Nephron progenitor cell (in vitro differentiated cells): ENCODE measurements around the gene CDC34.

Experiments
- DNase-seq: peaks from one replicate; pipeline ENCODE4 v3.0.0; 2021
- H3K27ac Mint-ChIP-seq: 2 replicates; pipeline ENCODE4 v1.8.0; 2021; ENCODE audit warnings: mild to moderate bottlenecking, moderate library complexity, mixed read lengths
- H3K27me3 Mint-ChIP-seq: 2 replicates; pipeline ENCODE4 v1.8.0; 2021; ENCODE audit warnings: mild to moderate bottlenecking, low read depth, mixed read lengths; ENCODE audit not compliant: poor library complexity
- H3K36me3 Mint-ChIP-seq: 2 replicates; pipeline ENCODE4 v1.8.0; 2021; ENCODE audit warnings: low read depth, mixed read lengths
- H3K4me1 Mint-ChIP-seq: 2 replicates; pipeline ENCODE4 v1.8.0; 2021; ENCODE audit warnings: mixed read lengths
- H3K4me3 Mint-ChIP-seq: 2 replicates; pipeline ENCODE4 v1.8.0; 2021; ENCODE audit warnings: mild to moderate bottlenecking, moderate library complexity, mixed read lengths
- H3K9me3 Mint-ChIP-seq: 2 replicates; pipeline ENCODE4 v1.8.0; 2021; ENCODE audit warnings: mild to moderate bottlenecking, moderate library complexity, mixed read lengths
- CTCF ChIP-seq: fragments of 200-600 bp; sonication (generic); IDR thresholded peaks from 2 replicates; pipeline ENCODE4 v1.5.0; 2021; ENCODE audit warnings: antibody characterized with exemption

Gene CDC34

GRCh38 chr19:508204-509150, 23.1 kb upstream of the CDC34 start:
- Mint-ChIP-seq H3K4me1 (peaks cover 54% of the 10 kb centered on the region), H3K4me3 (peak overlapping the region; percentile 91), H3K27ac (peak overlapping the region; percentile 83), H3K27me3 (peaks cover 13% of the 10 kb centered on the region), H3K9me3 (no peaks in the 10 kb centered on the region), H3K36me3 (peaks cover 18% of the 10 kb centered on the region)
- no peak for DNase-seq
- TF ChIP-seq CTCF: no peak

GRCh38 chr19:510606-511100, 20.9 kb upstream of the CDC34 start:
- TF ChIP-seq CTCF: peak; percentile 100
- DNase-seq: peak; percentile 94
- H3K4me3 Mint-ChIP-seq: peak overlapping the region; percentile 67
- H3K4me1 Mint-ChIP-seq: peaks cover 54% of the 10 kb centered on the region
- peaks cover 24% of the 10 kb centered on the region for H3K36me3 Mint-ChIP-seq
- H3K9me3 Mint-ChIP-seq: no peaks in the 10 kb centered on the region
- H3K27me3 Mint-ChIP-seq: peaks cover 3% of the 10 kb centered on the region
- H3K27ac Mint-ChIP-seq: peak overlapping the region; percentile 69

- DNase-seq: no peak
- peaks cover 3% of the 10 kb centered on the region for H3K27me3 Mint-ChIP-seq
- no peak for TF ChIP-seq CTCF
- no peaks in the 10 kb centered on the region for H3K9me3 Mint-ChIP-seq
- H3K4me3 Mint-ChIP-seq: peak overlapping the region; percentile 67
- peaks cover 24% of the 10 kb centered on the region for H3K36me3 Mint-ChIP-seq
- peaks cover 59% of the 10 kb centered on the region for H3K4me1 Mint-ChIP-seq
- H3K27ac Mint-ChIP-seq: peak overlapping the region; percentile 69
Observed at GRCh38 chr19:511101-511851, 20.3 kb upstream of the CDC34 start.

- Mint-ChIP-seq H3K4me1 (peaks cover 68% of the 10 kb centered on the region), H3K27me3 (peaks cover 3% of the 10 kb centered on the region), H3K9me3 (no peaks in the 10 kb centered on the region), H3K36me3 (peaks cover 24% of the 10 kb centered on the region), H3K27ac (peak overlapping the region; percentile 45), H3K4me3 (no peak overlapping the region)
- peak; percentile 63 for DNase-seq
- no peak for TF ChIP-seq CTCF
Observed at GRCh38 chr19:512547-513365, 18.8 kb upstream of the CDC34 start.

GRCh38 chr19:513368-514165, 18.0 kb upstream of the CDC34 start:
- H3K9me3 Mint-ChIP-seq: no peaks in the 10 kb centered on the region
- H3K4me1 Mint-ChIP-seq: peaks cover 60% of the 10 kb centered on the region
- H3K27ac Mint-ChIP-seq: peak overlapping the region; percentile 50
- DNase-seq: no peak
- peak overlapping the region; percentile 55 for H3K4me3 Mint-ChIP-seq
- TF ChIP-seq CTCF: no peak
- H3K36me3 Mint-ChIP-seq: peaks cover 21% of the 10 kb centered on the region
- peaks cover 3% of the 10 kb centered on the region for H3K27me3 Mint-ChIP-seq
